ENCODE results near the gene ALS2. TPM values are rescaled to one million over a fixed set of nuclear protein-coding genes. Genes with fewer than 3 reads are reported as not detected.

The ALS2 gene
- total RNA-seq, 1 experiment from 2014 or later: 28.4 TPM

DNA sequence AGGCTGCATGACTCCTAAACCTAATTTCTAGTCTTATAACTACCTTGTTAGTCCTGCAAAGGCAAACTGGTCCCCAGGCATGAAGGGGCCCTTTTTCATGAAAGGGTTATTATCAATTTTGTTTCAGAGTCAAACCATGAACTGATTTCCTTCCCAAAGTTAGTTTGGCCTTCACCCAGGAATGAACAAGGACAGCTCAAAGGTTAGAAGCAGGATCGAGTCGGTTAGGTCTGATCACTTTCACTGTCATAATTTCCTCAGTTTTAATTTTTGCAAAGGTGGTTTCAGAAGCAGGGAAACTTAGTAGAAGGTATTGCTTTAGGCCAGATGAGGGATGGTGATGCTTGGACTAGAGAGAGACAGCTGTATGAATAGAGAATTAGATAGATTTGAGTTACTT, 8.7 kb upstream of the ALS2 start:
- no peak overlapping the region for H2BK5ac ChIP-seq (ENCODE audit: insufficient read length, low read length)
- H4K8ac ChIP-seq (replicated peaks; ENCODE audit: insufficient read length, low read depth, low read length): no peak overlapping the region
- H3K56ac ChIP-seq (ENCODE audit: insufficient read length, low read depth, low read length): no peak overlapping the region
- H2AK5ac ChIP-seq (ENCODE audit: insufficient read length, low read length): no peak overlapping the region
- H3K27me3 Mint-ChIP-seq (ENCODE audit: low read depth): peaks cover 3% of the 10 kb centered on the region; the same call in 1 of the 2 replicates
- DNase-seq: no peak
- H2BK20ac ChIP-seq (ENCODE audit: low read depth, low read length, poor library complexity, severe bottlenecking): no peak overlapping the region
- H3K9ac ChIP-seq (ENCODE audit: extremely low read depth, insufficient read length, low read length): no peak overlapping the region
- no peaks in the 10 kb centered on the region for H3K27me3 ChIP-seq (ENCODE audit: insufficient read depth, low read length)
- no peak overlapping the region for H4K91ac ChIP-seq (ENCODE audit: insufficient read length, low read depth, low read length)
- H3K27ac Mint-ChIP-seq: no peak overlapping the region
- TF ChIP-seq, protein P1, sequence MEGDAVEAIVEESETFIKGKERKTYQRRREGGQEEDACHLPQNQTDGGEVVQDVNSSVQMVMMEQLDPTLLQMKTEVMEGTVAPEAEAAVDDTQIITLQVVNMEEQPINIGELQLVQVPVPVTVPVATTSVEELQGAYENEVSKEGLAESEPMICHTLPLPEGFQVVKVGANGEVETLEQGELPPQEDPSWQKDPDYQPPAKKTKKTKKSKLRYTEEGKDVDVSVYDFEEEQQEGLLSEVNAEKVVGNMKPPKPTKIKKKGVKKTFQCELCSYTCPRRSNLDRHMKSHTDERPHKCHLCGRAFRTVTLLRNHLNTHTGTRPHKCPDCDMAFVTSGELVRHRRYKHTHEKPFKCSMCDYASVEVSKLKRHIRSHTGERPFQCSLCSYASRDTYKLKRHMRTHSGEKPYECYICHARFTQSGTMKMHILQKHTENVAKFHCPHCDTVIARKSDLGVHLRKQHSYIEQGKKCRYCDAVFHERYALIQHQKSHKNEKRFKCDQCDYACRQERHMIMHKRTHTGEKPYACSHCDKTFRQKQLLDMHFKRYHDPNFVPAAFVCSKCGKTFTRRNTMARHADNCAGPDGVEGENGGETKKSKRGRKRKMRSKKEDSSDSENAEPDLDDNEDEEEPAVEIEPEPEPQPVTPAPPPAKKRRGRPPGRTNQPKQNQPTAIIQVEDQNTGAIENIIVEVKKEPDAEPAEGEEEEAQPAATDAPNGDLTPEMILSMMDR (conservative IDR thresholded peaks at IDR 0.05): no peak
- no peaks in the 10 kb centered on the region for H3K4me1 Mint-ChIP-seq
- H3K4me1 ChIP-seq (ENCODE audit: insufficient read depth, low read length): no peaks in the 10 kb centered on the region
- H2BK12ac ChIP-seq (ENCODE audit: insufficient read length, low read depth, low read length): no peak overlapping the region
- no peaks in the 10 kb centered on the region for H3K79me1 ChIP-seq (ENCODE audit: insufficient read depth, low read depth, low read length, poor library complexity, severe bottlenecking)
- no peak overlapping the region for H3K18ac ChIP-seq (ENCODE audit: insufficient read length, low read depth, low read length)
- H2AFZ ChIP-seq (ENCODE audit: low read length): no peak overlapping the region
- H2BK15ac ChIP-seq (ENCODE audit: low read depth, low read length): no peak overlapping the region
- H3K9me3 Mint-ChIP-seq: no peaks in the 10 kb centered on the region
- H4K5ac ChIP-seq (ENCODE audit: insufficient read length, low read depth, low read length): no peak overlapping the region
- no peaks in the 10 kb centered on the region for H4K20me1 ChIP-seq (ENCODE audit: control insufficient read depth, insufficient read depth, insufficient read length)
- no CpG with 5 or more reads among the region's 2 CpGs for WGBS (ENCODE audit: extremely low coverage, insufficient read length, low lambda C conversion rate)
- no peak overlapping the region for H3K14ac ChIP-seq (ENCODE audit: insufficient read depth, low read length)
- no peak overlapping the region for H3K4me2 ChIP-seq (ENCODE audit: insufficient read depth, insufficient read length, low read length)
- no peak overlapping the region for H3K4ac ChIP-seq (ENCODE audit: low read depth, low read length)
- H3K79me2 ChIP-seq (ENCODE audit: insufficient read depth, low read length): no peaks in the 10 kb centered on the region
- H3T11ph ChIP-seq (ENCODE audit: low read length): no peak overlapping the region
- H3K27ac ChIP-seq (ENCODE audit: insufficient read length, low read depth, low read length): no peak overlapping the region
- H3K23ac ChIP-seq (ENCODE audit: insufficient read length, low read depth, low read length): no peak overlapping the region
- no peak overlapping the region for H3K4me3 Mint-ChIP-seq
- H3K23me2 ChIP-seq (ENCODE audit: insufficient read length, low read depth, low read length, poor library complexity, severe bottlenecking): no peaks in the 10 kb centered on the region
- H3K36me3 Mint-ChIP-seq (ENCODE audit: insufficient read depth in 1 of 3, low read depth in 3 of 3): no peaks in the 10 kb centered on the region
- H3K9me3 ChIP-seq (ENCODE audit: control insufficient read depth, low read depth, low read length): no peaks in the 10 kb centered on the region
- no peak overlapping the region for H2BK120ac ChIP-seq (ENCODE audit: low read depth, low read length, poor library complexity, severe bottlenecking)
